Hindlimb muscle (tissue), 1 donor: ENCODE measurements around the gene RCN2. TPM values are rescaled to one million over a fixed set of nuclear protein-coding genes. Genes with fewer than 3 reads are reported as not detected.
"Not testable (repeated sequence)": the region's sequence is repeated elsewhere in the genome, so short reads cannot be mapped to it uniquely, and the experiment has no call there.

Experiments
- DNase-seq: peaks from one replicate; pipeline ENCODE4 v3.0.0-alpha.2; 2013
- polyA plus RNA-seq: library from polyadenylated mRNA; unstranded; fragments of 120-200 nt; gene quantifications from one replicate; pipeline ENCODE4 v1.2.1, GENCODE V29; 2013; ENCODE audit not compliant: insufficient read length

RCN2 gene
- polyA plus RNA-seq, 1 donor = 87.3 TPM

GRCh38 chr15:76932135-76932966 lies 802 bp downstream of the RCN2 start:
- DNase-seq = peak; percentile 19

- DNase-seq = no peak
These were observed 4.1 kb downstream of the RCN2 start for GRCh38 chr15:76935620-76936019.

GRCh38 chr15:76936671-76937070 lies 5.1 kb downstream of the RCN2 start:
- no peak for DNase-seq

GRCh38 chr15:76938752-76939151 lies 7.2 kb downstream of the RCN2 start:
- DNase-seq = no peak

GRCh38 chr15:76939715-76940114 lies 8.2 kb downstream of the RCN2 start:
- no peak for DNase-seq

GRCh38 chr15:76941636-76942035 lies 10.1 kb downstream of the RCN2 start:
- no peak for DNase-seq

GRCh38 chr15:76942331-76942730 lies 10.8 kb downstream of the RCN2 start:
- no peak for DNase-seq

GRCh38 chr15:76945494-76946093 lies 14.0 kb downstream of the RCN2 start:
- DNase-seq = no peak

GRCh38 chr15:76947454-76947853 lies 15.9 kb downstream of the RCN2 start:
- no peak for DNase-seq

- no peak for DNase-seq
These were observed 19.7 kb downstream of the RCN2 start for GRCh38 chr15:76951220-76951619.

GRCh38 chr15:76953913-76954312 lies 22.4 kb downstream of the RCN2 start:
- DNase-seq = no peak

GRCh38 chr15:76954744-76955143 lies 23.2 kb downstream of the RCN2 start:
- no peak for DNase-seq

GRCh38 chr15:76961268-76962011 lies 29.9 kb downstream of the RCN2 start:
- peak; percentile 63 for DNase-seq

GRCh38 chr15:76962337-76963013 lies 30.9 kb downstream of the RCN2 start:
- DNase-seq = no peak

- no peak for DNase-seq
These were observed 32.0 kb downstream of the RCN2 start for GRCh38 chr15:76963596-76963995.

- DNase-seq = no peak
These were observed 32.6 kb downstream of the RCN2 start for GRCh38 chr15:76964157-76964556.

- not testable (repeated sequence) for DNase-seq
These were observed 34.5 kb downstream of the RCN2 start for GRCh38 chr15:76966051-76966450.

- DNase-seq = no peak
These were observed 35.5 kb downstream of the RCN2 start for GRCh38 chr15:76967067-76967466.

- DNase-seq = no peak
These were observed 36.8 kb downstream of the RCN2 start for GRCh38 chr15:76968306-76968705.

- DNase-seq = peak; percentile 61
These were observed 41.1 kb downstream of the RCN2 start for GRCh38 chr15:76972389-76973361.

- no peak for DNase-seq
These were observed 41.8 kb downstream of the RCN2 start for GRCh38 chr15:76973362-76973743.

GRCh38 chr15:76973906-76974305 lies 42.4 kb downstream of the RCN2 start:
- no peak for DNase-seq
